ENCODE measurements around the gene NLGN4Y.
A peak's percentile ranks its signal among the peaks of the same experiment; 100 is the strongest.

The NLGN4Y gene

GRCh38 chrY:14524272-14525231, at the start of gene NLGN4Y:
Gene NLGN4Y, plus strand, starts transcription at chrY:14524529. Its CDS starts 97,591 bp downstream, at chrY:14622120.
- peak; percentile 41 to 64 for ATAC-seq

GRCh38 chrY:14485935-14486334, 38.4 kb upstream of the NLGN4Y start:
- ATAC-seq, result no peak

GRCh38 chrY:14490226-14490625, 34.1 kb upstream of the NLGN4Y start:
- no peak for ATAC-seq

- no peak for ATAC-seq
Observed at GRCh38 chrY:14498071-14498470, 26.3 kb upstream of the NLGN4Y start.

GRCh38 chrY:14504592-14504991, 19.7 kb upstream of the NLGN4Y start:
- ATAC-seq, result no peak

- ATAC-seq, result no peak
Observed at GRCh38 chrY:14522379-14522950, 1.9 kb upstream of the NLGN4Y start.

- ATAC-seq, result no peak
Observed at GRCh38 chrY:14523491-14524271, 648 bp upstream of the NLGN4Y start.

GRCh38 chrY:14525315-14525714, 986 bp downstream of the NLGN4Y start:
- ATAC-seq, result no peak

- no peak for ATAC-seq
Observed at GRCh38 chrY:14528361-14528760, 4.0 kb downstream of the NLGN4Y start.

GRCh38 chrY:14536703-14537102, 12.4 kb downstream of the NLGN4Y start:
- ATAC-seq, result no peak

GRCh38 chrY:14543506-14543905, 19.2 kb downstream of the NLGN4Y start:
- no peak for ATAC-seq

- ATAC-seq, result no peak
Observed at GRCh38 chrY:14581294-14581693, 57.0 kb downstream of the NLGN4Y start.

- no peak for ATAC-seq
Observed at GRCh38 chrY:14586725-14587124, 62.4 kb downstream of the NLGN4Y start.

GRCh38 chrY:14601372-14601771, 77.0 kb downstream of the NLGN4Y start:
- no peak for ATAC-seq

GRCh38 chrY:14617625-14618024, 93.3 kb downstream of the NLGN4Y start:
- no peak for ATAC-seq

GRCh38 chrY:14618513-14618912, 94.2 kb downstream of the NLGN4Y start:
- ATAC-seq, result no peak

- no peak for ATAC-seq
Observed at GRCh38 chrY:14628208-14628607, 103.9 kb downstream of the NLGN4Y start.

- ATAC-seq, result no peak
Observed at GRCh38 chrY:14631676-14632075, 107.3 kb downstream of the NLGN4Y start.

GRCh38 chrY:14633718-14634117, 109.4 kb downstream of the NLGN4Y start:
- no peak for ATAC-seq

GRCh38 chrY:14634954-14635353, 110.6 kb downstream of the NLGN4Y start:
- no peak for ATAC-seq

- no peak for ATAC-seq
Observed at GRCh38 chrY:14637551-14637950, 113.2 kb downstream of the NLGN4Y start.

GRCh38 chrY:14641853-14642252, 117.5 kb downstream of the NLGN4Y start:
- ATAC-seq, result no peak

Measured in activated CD4-positive, CD25-positive, alpha-beta regulatory T cell treated with anti-CD3 and anti-CD28 coated beads, Interleukin-2, amount 50 U/mL, for 24 hours (primary cell).